HepG2 (cell line): ENCODE measurements around the gene SIRT6. TPM values are rescaled to one million over a fixed set of nuclear protein-coding genes. Genes with fewer than 3 reads are reported as not detected.

ENCODE experiments used
- CSRNP1 ChIP-seq: sonication (generic); formaldehyde crosslinking; IDR thresholded peaks from 2 replicates; pipeline ENCODE4 v1.8.1; 2023; ENCODE audit warnings: mild to moderate bottlenecking, missing genetic modification reagents
- DPF2 ChIP-seq: sonication (generic); formaldehyde crosslinking; IDR thresholded peaks from 2 replicates; pipeline ENCODE4 v1.4.0; 2020; ENCODE audit warnings: mild to moderate bottlenecking, low read depth, missing genetic modification reagents, borderline replicate concordance
- EP300 ChIP-seq, 3 experiments: sonication (generic) in 1 of 3; formaldehyde crosslinking in 1 of 3; IDR thresholded peaks; 2 replicates each; pipeline versions ENCODE4 v1.5.1 to v1.6.1; 2011 to 2020; ENCODE audit warnings: low read depth in 2 of 3, low read length in 2 of 3, borderline replicate concordance in 1 of 3, improper control_type of control experiment in 1 of 3, mild to moderate bottlenecking in 1 of 3, missing genetic modification reagents in 1 of 3, moderate library complexity in 1 of 3
- NCOA2 ChIP-seq: sonication (generic); formaldehyde crosslinking; IDR thresholded peaks from 2 replicates; pipeline ENCODE4 v1.8.0; 2022; ENCODE audit warnings: inconsistent platforms
- NR2F6 ChIP-seq, 2 experiments: IDR thresholded peaks; 2 replicates each; pipeline ENCODE4 v1.6.1; 2016; ENCODE audit warnings: antibody characterized with exemption in 1 of 2, mild to moderate bottlenecking in 1 of 2
- PAXIP1 ChIP-seq: sonication (generic); formaldehyde crosslinking; conservative IDR thresholded peaks from 2 replicates; pipeline ENCODE4 v1.4.0; 2020; ENCODE audit warnings: mild to moderate bottlenecking, missing genetic modification reagents, moderate library complexity
- SOX6 ChIP-seq, 2 experiments: fragments of 450-650 bp in 1 of 2; sonication (generic) in 1 of 2; formaldehyde crosslinking in 1 of 2; IDR thresholded peaks; 2 replicates each; pipeline versions ENCODE4 v1.4.0 to v1.6.1; 2017 to 2020; ENCODE audit warnings: antibody characterized with exemption in 1 of 2, mild to moderate bottlenecking in 1 of 2, missing genetic modification reagents in 1 of 2
- TFE3 ChIP-seq: IDR thresholded peaks from 2 replicates; pipeline ENCODE4 v1.6.1; 2016
- THAP11 ChIP-seq: IDR thresholded peaks from 2 replicates; pipeline ENCODE4 v1.6.1; 2016; ENCODE audit warnings: missing biosample characterization, missing genetic modification reagents
- ZFP90 ChIP-seq: sonication (generic); formaldehyde crosslinking; IDR thresholded peaks from 2 replicates; pipeline ENCODE4 v1.8.0; 2022; ENCODE audit warnings: missing genetic modification reagents, mild to moderate bottlenecking, inconsistent platforms, borderline replicate concordance
- ZNF20 ChIP-seq: sonication (generic); formaldehyde crosslinking; IDR thresholded peaks from 2 replicates; pipeline ENCODE4 v1.4.0; 2020; ENCODE audit warnings: mild to moderate bottlenecking, moderate library complexity, missing genetic modification reagents
- ZNF232 ChIP-seq: sonication (generic); formaldehyde crosslinking; IDR thresholded peaks from 2 replicates; pipeline ENCODE4 v1.4.0; 2020; ENCODE audit warnings: missing genetic modification reagents, borderline replicate concordance
- ZNF879 ChIP-seq: sonication (generic); formaldehyde crosslinking; IDR thresholded peaks from 2 replicates; pipeline ENCODE4 v1.8.1; 2023; ENCODE audit warnings: missing genetic modification reagents
- polyA plus RNA-seq, 8 experiments: library from polyadenylated mRNA; depleted of rRNA in 3 of 8; stranded (reverse) in 7 of 8; unstranded in 1 of 8; fragments of >200 nt; fragmentation: Illumina TruSeq in 4 of 8; extraction: Trizol in 4 of 8; gene quantifications; 2 replicates each; pipeline versions ENCODE4 v1.2.1 to v1.2.3, GENCODE V29; 2011 to 2016; ENCODE audit warnings: low read depth in 4 of 8, missing spikeins in 1 of 8, mixed read lengths in 1 of 8; ENCODE audit not compliant: insufficient read depth in 1 of 8
- total RNA-seq, 5 experiments: library from RNA; depleted of rRNA; stranded (reverse); fragments of >200 nt; fragmentation: Illumina TruSeq; extraction: Trizol; gene quantifications; 2 replicates each; pipeline ENCODE4 v1.2.3, GENCODE V29; 2016; ENCODE audit warnings: low read depth in 1 of 5

SIRT6 gene
- total and polyA plus RNA-seq, 2 of the 13 experiments (the other 11 are each of a cell fraction or from before 2014, with no cell fraction given): 11.0 to 18.4 TPM

GRCh38 chr19:4149518-4150288 lies 32.7 kb downstream of the SIRT6 start (continued):
- TF ChIP-seq EP300 (IDR thresholded peaks at IDR 0.05; ENCODE audit: low read depth in 2 of 2, low read length in 2 of 2): peak in 1 of 2 experiments; percentile 43; a peak in 1 of 4 replicates
- no peak for TF ChIP-seq EP300 (CRISPR knock-in tag; IDR thresholded peaks at IDR 0.05; ENCODE audit: borderline replicate concordance)
- TF ChIP-seq DPF2: 0 out of 2 replicates have a peak, but pooled peaks have one; percentile 40
- no peak for TF ChIP-seq ZNF232
- no peak for TF ChIP-seq SOX6 (IDR thresholded peaks at IDR 0.05)
- peak; percentile 58 for TF ChIP-seq SOX6 (CRISPR knock-in tag; IDR thresholded peaks at IDR 0.05)
- TF ChIP-seq TFE3: no peak
- TF ChIP-seq NCOA2 (CRISPR knock-in tag): peak; percentile 21; the same call in 1 of the 2 replicates
- no peak for TF ChIP-seq ZNF20 (CRISPR knock-in tag)
- no peak for TF ChIP-seq CSRNP1
- TF ChIP-seq PAXIP1 (CRISPR knock-in tag): peak; percentile 46
- TF ChIP-seq NR2F6 (IDR thresholded peaks at IDR 0.05): peak; percentile 74
- TF ChIP-seq NR2F6 (CRISPR knock-in tag; IDR thresholded peaks at IDR 0.05): peak; percentile 83
- TF ChIP-seq THAP11: 0 out of 2 replicates have a peak, but pooled peaks have one; percentile 12
- TF ChIP-seq ZFP90 (CRISPR knock-in tag): 0 out of 2 replicates have a peak, but pooled peaks have one; percentile 30
- TF ChIP-seq ZNF879 (CRISPR knock-in tag): no peak
- TF ChIP-seq, all 625 proteins: peak for 35
